ENCODE measurements around the gene SHISA7. TPM values are rescaled to one million over a fixed set of nuclear protein-coding genes. Genes with fewer than 3 reads are reported as not detected.

SHISA7 gene
- not detected for polyA plus RNA-seq

DNA sequence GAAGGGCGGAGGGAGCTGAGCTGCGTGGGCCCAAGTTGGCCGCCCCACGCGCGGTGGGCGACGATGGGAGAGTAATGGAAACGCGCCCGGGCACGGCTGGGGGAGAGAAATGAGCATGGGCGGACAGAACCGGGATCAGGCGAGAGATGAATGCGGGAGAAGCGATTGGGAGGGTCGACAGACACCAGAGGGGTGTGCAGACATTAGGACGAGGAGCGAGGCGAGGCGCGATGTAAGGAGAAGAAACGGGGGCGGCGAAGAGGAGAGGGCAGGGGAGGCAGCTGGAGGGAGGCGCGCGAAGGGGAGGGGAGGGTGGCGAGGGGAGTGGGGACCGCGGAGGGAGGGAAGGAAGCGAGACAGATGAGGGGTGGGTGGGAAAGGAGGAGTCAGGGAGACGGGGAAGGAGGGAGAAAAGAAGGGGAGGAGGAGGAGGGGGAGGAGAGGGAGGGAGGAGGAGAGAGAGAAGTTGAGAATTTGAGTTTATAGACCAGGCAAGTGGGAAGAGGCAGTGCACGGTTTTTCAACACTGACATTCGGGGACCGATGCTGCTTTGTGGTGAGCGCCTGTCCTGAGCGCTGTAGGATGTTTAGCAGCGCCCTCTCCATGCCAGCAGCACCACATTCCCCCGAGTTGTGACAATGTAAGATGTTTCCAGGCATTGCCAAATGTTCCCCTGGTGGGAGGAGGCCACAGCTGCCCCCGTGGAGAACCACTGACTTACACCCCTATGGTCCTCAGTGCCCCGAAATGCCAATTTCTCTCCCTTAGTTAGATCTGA lies at the start of gene SHISA7:
TSS of gene SHISA7 (minus strand) at position 256 of the 779 bp plus-strand sequence. CDS start 437 bp downstream, outside the sequence.
- H3K27me3 Mint-ChIP-seq (ENCODE audit: low read depth in 3 of 3) = peaks cover 22 to 51% (median 33%) of the 10 kb centered on the region in 3 donors
- peaks cover 0 to 4% (median 3%) of the 10 kb centered on the region in 3 donors for H3K36me3 Mint-ChIP-seq
- no peak for DNase-seq
- H3K27ac Mint-ChIP-seq = no peak within 1 kb of the TSS
- peaks cover 0 to 2% (median 0%) of the 10 kb centered on the region in 6 donors for H3K9me3 Mint-ChIP-seq
- H3K4me3 Mint-ChIP-seq = no peak within 1 kb of the TSS
- H3K4me1 Mint-ChIP-seq = peaks cover 16 to 18% of the 10 kb centered on the region in 2 donors

DNA sequence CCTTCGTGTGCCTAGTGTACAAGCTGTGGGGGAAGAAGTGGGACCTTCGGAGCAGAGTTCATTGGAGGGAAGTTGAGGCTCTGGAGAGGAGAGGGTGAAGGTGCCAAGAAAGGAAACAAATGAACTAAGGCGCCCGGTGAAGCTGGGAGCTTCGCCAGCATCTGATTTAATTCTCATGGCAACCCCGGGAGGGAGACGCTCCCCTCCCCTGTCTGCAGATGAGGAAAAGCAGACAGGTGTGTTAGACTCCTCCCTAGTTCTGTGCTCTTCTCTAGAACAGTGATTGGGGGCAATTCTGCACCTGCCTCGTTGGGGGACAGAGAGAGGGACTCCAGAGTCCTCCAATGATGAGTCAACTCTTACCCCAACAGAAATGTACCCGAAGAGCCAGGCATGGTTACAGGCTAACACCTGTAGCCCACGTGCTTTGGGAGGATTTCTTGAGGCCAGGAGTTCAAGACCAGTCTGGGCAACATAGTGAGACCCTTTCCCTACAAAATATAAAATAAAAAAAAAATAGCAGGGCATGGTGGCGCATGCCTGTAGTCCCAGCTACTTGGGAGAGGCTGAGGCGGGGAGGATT lies 49.4 kb upstream of the SHISA7 start:
- Mint-ChIP-seq H3K4me3 (no peak overlapping the region), H3K9me3 (no peaks in the 10 kb centered on the region), H3K4me1 (peaks cover 0 to under 1% of the 10 kb centered on the region in 2 donors), H3K27ac (no peak overlapping the region), H3K27me3 (ENCODE audit: low read depth in 3 of 3) (peaks cover 0 to 3% (median 2%) of the 10 kb centered on the region in 3 donors), H3K36me3 (no peaks in the 10 kb centered on the region)
- DNase-seq = no peak

DNA sequence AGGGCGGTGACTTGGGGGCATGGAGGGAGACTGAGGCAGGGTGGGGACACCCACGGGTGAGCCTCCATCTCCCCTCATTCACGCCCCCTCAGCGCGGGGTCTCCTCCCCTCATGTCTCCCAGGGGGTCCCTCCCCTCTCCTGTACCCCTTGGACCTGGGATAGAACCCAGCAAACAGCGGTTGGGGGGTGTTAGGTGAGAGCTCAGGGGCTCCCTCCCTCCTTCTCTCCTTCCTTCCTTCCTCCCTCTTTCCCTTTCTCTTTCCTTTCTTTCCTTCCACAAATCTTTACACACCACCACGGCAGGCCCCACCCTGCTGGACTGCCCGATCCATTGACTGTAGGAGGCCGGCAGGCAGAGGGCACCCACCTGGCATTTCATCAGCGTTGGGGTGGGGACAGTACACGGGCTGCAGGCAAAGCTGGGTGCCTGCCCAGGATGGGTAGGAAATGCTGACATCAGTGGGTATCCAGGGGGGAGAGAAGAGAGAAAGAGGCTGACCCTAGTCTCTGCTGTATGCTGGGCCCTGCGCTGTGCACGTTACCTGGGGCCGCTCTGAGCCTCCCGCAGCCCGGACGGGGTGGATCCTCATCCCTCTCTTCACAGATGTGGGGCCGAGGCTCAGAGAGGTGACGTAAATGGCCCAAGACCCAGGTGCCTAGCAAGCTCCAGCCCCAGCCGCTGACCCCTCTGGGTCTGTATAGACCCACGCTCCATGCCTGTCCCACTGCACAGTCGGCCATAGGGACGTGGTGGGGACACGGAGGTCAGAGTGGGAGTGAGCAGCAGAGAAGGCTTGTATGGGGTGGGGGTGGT lies 48.7 kb upstream of the SHISA7 start:
- Mint-ChIP-seq H3K9me3 (no peaks in the 10 kb centered on the region), H3K4me3 (no peak overlapping the region), H3K36me3 (no peaks in the 10 kb centered on the region), H3K27ac (no peak overlapping the region), H3K27me3 (ENCODE audit: low read depth in 3 of 3) (peaks cover 0 to 3% (median 2%) of the 10 kb centered on the region in 3 donors), H3K4me1 (no peaks in the 10 kb centered on the region)
- DNase-seq = no peak

DNA sequence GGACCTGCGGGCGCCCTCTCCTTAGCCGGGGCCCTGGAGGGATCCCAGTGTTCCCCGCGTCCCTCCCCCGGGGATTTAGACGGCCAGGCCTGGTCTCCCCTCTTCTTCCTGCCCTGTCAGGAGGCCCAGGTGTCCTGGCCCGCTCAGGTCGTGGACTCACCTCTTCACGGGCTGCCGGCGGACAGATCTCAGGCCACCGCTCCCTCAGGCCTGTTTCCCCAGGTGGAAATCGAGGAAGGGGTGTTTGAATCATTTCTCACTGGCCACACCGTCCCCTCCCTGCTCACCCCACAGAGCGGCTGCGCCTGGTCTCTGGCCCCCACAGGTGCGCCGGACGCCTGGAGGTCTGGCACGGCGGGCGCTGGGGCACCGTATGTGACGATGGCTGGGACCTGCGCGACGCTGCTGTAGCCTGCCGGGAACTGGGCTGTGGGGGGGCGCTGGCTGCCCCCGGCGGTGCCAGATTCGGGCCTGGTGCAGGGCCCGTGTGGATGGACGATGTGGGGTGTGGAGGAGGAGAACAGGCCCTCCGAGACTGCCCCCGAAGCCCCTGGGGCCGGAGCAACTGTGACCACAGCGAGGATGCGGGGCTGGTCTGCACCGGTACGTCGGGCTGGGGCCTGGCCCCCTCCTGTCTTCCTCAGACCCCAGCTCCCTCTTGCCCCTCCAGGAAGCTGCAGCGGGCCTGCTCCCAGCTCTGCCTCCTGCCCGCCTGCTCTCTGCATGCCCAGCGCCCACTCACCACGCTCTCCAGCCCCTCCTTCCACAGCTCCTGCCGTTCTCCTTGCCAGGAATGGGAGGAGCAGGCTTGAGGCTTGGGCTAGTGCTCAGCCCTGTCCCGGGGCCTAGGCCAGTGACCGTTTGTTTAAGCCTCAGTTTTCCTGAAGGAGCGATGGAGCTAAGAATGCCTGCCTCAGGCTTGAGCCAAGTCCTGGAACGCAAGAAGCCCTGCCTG lies 47.7 kb upstream of the SHISA7 start:
- Mint-ChIP-seq H3K36me3 (no peaks in the 10 kb centered on the region), H3K9me3 (no peaks in the 10 kb centered on the region), H3K27me3 (ENCODE audit: low read depth in 3 of 3) (peaks cover 0 to 3% (median 2%) of the 10 kb centered on the region in 3 donors), H3K4me3 (no peak overlapping the region), H3K4me1 (peaks cover 0 to 4% of the 10 kb centered on the region in 2 donors), H3K27ac (no peak overlapping the region)
- DNase-seq = no peak

DNA sequence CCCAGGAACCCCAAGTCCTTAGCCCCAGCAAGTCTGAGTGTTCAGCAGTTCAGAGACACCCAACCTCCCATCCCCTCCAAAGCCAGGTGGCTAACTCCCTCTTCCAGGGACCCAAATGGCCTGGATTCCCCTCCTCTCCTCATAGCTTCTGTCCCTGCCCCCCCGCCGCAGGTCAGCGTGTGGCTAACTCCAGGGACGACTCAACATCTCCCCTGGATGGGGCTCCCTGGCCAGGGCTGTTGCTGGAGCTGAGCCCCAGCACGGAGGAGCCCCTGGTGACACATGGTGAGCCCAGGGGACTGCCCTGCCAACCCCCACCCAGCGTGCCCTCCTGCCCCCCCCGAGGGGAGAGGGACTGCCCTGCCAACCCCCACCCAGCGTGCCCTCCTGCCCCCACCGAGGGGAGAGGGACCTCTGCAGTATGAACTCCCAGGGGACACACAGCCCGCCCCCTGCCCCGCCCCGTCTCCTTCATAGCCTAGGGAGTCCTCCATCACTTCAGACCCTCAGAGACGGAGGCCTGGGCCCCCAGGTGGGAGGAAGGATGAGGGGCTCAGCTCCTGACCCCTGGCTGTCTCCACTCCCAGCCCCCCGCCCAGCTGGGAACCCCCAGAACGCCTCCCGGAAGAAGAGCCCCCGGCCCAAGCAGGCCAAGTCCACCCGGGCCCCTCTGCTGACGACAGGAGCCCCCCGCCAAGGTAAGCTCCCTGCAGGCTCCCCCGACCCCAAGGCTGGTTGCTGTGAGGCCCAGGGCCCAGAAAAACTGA lies 46.8 kb upstream of the SHISA7 start:
- no peaks in the 10 kb centered on the region for H3K9me3 Mint-ChIP-seq
- H3K4me1 Mint-ChIP-seq = peaks cover 0 to 6% of the 10 kb centered on the region in 2 donors
- H3K27ac Mint-ChIP-seq = no peak overlapping the region
- no peak for DNase-seq
- H3K36me3 Mint-ChIP-seq = no peaks in the 10 kb centered on the region
- no peak overlapping the region for H3K4me3 Mint-ChIP-seq
- H3K27me3 Mint-ChIP-seq (ENCODE audit: low read depth in 3 of 3) = peaks cover 2 to 6% (median 3%) of the 10 kb centered on the region in 3 donors

DNA sequence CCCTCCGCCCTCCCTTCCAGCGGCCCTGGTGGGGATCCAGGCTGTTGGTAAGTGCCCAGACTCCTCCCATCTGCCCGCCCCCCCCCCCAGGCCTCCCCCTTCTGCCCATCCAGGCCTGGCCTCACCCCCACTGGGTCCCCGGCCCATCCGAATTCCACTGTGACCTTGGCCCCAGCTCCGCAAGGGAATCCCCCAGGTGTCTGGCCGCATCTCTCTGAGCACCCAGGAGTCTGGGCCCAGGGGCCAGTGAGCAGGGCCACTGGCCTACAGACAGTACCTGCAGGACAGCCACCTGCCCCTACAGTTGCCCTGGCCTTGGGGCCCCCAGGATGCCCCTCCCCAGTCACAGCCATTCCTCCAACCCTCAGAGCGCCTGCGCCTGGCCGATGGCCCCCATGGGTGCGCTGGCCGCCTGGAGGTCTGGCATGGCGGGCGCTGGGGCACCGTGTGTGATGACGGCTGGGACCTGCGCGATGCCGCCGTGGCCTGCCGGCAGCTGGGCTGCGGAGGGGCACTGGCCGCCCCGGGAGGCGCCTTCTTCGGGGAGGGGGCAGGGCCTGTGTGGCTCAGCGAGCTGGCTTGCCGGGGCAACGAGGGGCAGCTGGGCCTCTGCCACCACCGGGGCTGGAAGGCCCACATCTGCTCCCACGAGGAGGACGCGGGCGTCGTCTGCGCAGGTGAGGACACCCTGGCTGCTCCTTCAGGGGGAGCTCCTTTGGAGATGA lies 46.0 kb upstream of the SHISA7 start:
- Mint-ChIP-seq H3K27ac (no peak overlapping the region), H3K9me3 (no peaks in the 10 kb centered on the region), H3K4me1 (peaks cover 0 to 8% of the 10 kb centered on the region in 2 donors), H3K36me3 (no peaks in the 10 kb centered on the region), H3K27me3 (ENCODE audit: low read depth in 3 of 3) (peaks cover 2 to 8% (median 3%) of the 10 kb centered on the region in 3 donors), H3K4me3 (no peak overlapping the region)
- no peak for DNase-seq

DNA sequence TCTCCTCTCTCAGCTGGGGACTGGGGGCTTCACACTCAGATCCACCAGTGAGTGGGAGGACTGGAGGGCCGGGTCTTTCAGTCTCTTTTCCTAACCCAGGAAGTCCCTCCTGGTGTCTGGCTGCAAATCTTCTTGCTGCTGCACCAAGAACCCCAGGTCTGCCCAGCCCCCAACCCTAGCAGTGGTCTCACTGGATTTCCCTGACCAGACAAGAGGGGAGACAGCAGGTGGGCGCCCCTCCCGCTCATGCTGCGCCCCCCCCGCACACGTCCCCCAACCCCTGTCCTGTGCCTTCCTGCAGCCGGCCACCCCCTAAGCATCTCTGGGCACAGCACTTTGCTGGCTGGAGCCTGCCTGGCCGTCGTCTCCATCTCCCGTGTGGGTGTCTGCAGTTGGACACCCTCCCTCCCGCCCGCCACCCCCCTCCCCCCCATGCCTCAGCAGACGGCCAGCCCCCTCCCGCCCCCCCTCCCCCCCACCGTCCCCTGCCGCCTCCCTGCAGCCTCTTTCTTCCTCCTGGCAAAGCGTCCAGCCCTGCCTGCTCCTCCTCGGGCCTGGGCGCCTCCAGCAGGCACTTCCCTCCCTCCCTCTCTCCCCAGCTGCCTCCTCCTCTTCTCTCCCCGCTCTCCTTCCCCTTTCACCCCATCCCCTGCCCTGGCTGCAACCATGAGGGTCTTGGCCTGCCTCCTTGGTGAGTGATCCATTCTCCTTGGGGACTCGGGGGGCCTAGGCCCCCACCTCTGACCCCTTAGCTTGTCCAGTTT lies 45.0 kb upstream of the SHISA7 start, which contains the start of gene SSC5D:
TSS of gene SSC5D (plus strand) at position 513 of the 764 bp plus-strand sequence. CDS start at position 667, 154 bp downstream.
- H3K4me3 Mint-ChIP-seq = peak within 1 kb of the TSS in 1 of 5 donors; percentile 38
- H3K9me3 Mint-ChIP-seq = no peaks in the 10 kb centered on the region
- no peaks in the 10 kb centered on the region for H3K36me3 Mint-ChIP-seq
- no peak for DNase-seq
- peaks cover 0 to 8% of the 10 kb centered on the region in 2 donors for H3K4me1 Mint-ChIP-seq
- H3K27me3 Mint-ChIP-seq (ENCODE audit: low read depth in 3 of 3) = peaks cover 2 to 8% (median 3%) of the 10 kb centered on the region in 3 donors
- H3K27ac Mint-ChIP-seq = peak within 1 kb of the TSS in 5 of 6 donors; percentile 51 to 68 (median 64)

DNA sequence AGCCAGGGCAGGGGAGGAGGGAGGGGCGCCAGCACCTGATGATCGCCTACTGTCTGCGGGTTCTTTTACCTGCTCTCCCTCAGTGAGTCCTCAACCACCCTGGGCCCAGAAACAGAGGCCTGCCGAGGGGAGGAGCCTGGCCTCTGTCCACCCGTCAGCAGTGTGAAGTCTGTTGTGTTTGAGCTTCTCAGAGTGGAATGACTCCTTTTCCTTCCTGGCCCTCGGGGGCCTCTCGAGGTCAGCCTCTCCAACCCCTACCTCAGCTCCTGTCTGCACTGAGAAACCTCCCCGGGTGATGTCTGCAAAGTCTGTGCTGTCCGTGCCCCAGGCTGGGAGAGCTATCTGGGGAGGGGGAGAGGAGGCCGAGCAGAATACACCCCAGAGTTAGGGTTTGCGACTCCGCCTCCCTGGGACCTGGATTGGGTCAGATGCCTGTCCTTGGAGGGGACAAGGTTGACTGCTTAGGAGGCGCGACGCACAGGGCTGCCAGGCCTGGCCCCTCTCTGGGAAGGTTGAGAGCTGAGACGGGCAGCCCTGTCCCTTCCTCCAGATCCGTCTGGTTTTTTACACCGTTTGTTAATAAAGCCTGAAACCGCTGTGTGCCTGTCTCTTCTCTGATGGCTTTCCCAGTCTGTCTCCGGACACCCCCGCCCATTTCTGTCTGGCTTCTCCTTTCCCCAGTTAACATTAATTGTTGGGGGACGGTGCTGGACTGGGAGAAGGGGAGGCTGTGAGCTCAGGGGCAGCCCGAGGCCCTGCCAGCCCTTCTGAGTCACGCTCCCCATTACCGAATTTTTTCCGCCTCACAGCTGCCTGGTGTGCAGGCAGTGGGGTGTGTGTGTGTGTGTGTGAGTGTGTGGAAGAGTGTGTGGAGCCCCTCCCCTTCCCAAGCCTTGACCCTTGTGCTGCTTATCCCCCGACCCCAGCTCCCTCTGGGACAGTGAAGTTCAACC lies 44.1 kb upstream of the SHISA7 start:
- Mint-ChIP-seq H3K27me3 (ENCODE audit: low read depth in 3 of 3) (peaks cover 2 to 9% (median 3%) of the 10 kb centered on the region in 3 donors), H3K4me3 (peak overlapping the region in 1 of 5 donors; percentile 38), H3K27ac (peak overlapping the region in 5 of 6 donors; percentile 51 to 68 (median 64)), H3K9me3 (no peaks in the 10 kb centered on the region), H3K4me1 (peaks cover 0 to 8% of the 10 kb centered on the region in 2 donors), H3K36me3 (no peaks in the 10 kb centered on the region)
- DNase-seq = no peak

DNA sequence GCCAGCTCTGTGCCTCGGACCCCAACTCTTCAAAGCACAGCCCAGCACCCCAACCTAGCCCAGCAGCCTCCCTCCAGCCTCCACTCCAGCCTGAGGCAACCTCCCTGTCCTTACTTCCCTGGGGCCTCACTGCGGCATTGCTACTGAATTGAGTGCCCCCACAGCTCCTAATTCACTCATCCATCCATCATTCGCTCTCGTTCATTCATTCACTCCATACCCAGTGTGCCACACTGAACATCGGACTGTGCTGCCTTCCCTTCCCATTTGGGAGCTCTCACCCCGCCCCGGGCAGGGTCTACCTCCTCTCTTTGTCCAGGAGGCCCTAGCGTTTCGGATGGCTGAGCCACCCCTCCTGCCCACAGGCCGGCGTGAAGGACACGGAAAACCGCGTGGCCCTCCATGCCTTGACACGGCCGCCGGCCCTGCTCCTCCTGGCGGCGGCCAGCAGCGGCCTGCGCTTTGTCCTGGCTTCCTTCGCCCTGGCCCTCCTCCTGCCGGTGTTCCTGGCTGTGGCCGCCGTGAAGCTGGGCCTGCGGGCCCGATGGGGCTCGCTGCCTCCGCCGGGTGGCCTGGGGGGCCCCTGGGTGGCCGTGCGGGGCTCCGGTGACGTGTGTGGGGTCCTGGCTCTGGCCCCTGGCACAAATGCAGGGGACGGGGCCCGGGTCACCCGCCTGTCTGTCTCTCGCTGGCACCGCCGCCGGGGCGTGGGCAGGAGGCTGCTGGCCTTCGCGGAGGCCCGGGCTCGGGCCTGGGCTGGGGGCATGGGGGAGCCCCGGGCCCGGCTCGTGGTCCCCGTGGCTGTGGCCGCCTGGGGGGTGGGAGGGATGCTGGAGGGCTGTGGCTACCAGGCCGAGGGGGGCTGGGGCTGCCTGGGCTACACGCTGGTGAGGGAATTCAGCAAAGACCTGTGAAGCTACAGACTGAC lies 43.2 kb upstream of the SHISA7 start:
- peak overlapping the region; percentile 59 to 84 (median 77) for H3K4me3 Mint-ChIP-seq
- H3K27ac Mint-ChIP-seq = peak overlapping the region; percentile 60 to 93 (median 72)

More for the DNA sequence above, 43.2 kb upstream of the SHISA7 start:
- Mint-ChIP-seq H3K36me3 (no peaks in the 10 kb centered on the region), H3K9me3 (no peaks in the 10 kb centered on the region), H3K4me1 (peaks cover 0 to 8% of the 10 kb centered on the region in 2 donors), H3K27me3 (ENCODE audit: low read depth in 3 of 3) (peaks cover 2 to 9% (median 2%) of the 10 kb centered on the region in 3 donors)
- no peak for DNase-seq
